ENCODE data around the gene DMXL2.
"Not testable (repeated sequence)": the region's sequence is repeated elsewhere in the genome, so short reads cannot be mapped to it uniquely, and the experiment has no call there.

The DMXL2 gene

GRCh38 chr15:51622604-51623370 is at the start of gene DMXL2:
Gene DMXL2, minus strand, starts transcription at chr15:51622771. Its CDS starts 226 bp downstream, at chr15:51622545.
- in situ Hi-C loops (cut with HindIII; ENCODE audit: low sequenced_read_pairs), result no loop called here

- in situ Hi-C loops (cut with HindIII; ENCODE audit: low sequenced_read_pairs), result no loop called here
These were observed 49.6 kb upstream of the DMXL2 start for GRCh38 chr15:51672155-51672687.

GRCh38 chr15:51669381-51669780 is 46.8 kb upstream of the DMXL2 start:
- in situ Hi-C loops (cut with HindIII; ENCODE audit: low sequenced_read_pairs), result no loop called here

- in situ Hi-C loops (cut with HindIII; ENCODE audit: low sequenced_read_pairs), result no loop called here
These were observed 45.9 kb upstream of the DMXL2 start for GRCh38 chr15:51668446-51668845.

GRCh38 chr15:51667478-51667877 is 44.9 kb upstream of the DMXL2 start:
- in situ Hi-C loops (cut with HindIII; ENCODE audit: low sequenced_read_pairs), result no loop called here

DNA sequence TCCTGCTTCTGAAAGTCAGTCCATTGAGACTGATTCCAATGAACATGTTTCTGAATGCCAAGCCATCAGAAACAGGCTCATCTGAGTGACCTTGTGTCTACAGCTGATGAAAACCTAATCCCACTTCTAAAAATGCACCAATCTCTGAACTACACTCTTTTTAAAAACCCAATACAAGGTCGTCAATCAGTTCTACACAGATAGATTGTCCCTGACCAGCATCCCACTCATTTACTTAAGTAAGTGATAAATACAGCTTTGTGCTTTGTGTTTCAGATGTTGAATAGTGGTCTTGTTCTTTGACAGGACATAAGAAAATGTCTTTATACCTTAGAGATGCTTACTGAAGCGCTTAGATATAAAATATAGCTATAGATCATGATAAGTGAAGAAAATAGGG is 38.5 kb upstream of the DMXL2 start:
- in situ Hi-C loops (cut with HindIII; ENCODE audit: low sequenced_read_pairs), result no loop called here

DNA sequence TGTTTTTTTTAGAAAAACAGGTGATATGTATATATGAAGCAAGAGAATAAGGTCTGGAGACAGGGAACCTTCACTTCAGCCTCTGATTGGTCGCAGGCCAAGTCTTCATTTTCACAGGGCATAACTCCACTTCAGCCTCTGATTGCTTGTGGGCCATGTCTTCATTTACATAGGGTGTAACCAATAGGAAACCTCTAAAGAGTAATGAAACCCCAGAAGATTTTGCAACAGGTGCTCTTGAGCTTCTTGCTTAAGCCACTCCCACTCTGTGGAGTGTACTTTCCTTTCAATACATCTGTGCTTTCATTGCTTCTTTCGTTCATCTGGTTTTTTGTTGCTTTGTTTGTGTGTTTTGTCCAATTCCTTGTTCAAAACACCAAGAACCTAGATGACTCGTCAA is 36.1 kb upstream of the DMXL2 start:
- in situ Hi-C loops (cut with HindIII; ENCODE audit: low sequenced_read_pairs), result no loop called here

DNA sequence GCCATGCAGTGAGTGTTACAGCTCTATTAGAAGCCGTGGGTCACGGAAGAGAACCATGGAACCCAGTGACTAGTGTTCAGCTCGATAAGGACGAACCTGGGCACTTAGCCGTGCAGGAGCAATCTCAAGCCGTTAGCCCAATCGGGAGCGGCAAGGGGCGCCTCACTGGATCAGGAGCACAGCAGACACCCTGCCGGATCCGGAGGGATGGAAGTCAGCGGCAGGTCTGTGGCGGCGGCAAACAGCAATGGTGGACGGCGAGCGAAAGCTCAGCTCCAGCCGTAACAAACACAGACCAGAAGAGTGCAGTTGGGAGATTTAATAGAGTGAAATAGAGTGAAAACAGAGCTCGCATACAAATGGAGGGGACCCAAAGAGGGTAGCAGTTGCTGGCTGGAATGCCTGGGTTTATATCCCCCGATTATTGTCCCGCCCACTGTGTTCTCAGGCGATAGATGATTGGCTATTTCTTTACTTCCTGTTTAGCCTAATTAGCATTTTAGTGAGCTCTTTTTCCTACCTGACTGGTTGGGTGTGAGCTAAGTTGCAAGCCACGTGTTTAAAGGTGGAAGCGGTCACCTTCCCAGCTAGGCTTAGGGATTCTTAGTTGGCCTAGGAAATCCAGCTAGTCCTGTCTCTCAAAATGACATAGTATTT is 33.0 kb upstream of the DMXL2 start:
- in situ Hi-C loops (cut with HindIII; ENCODE audit: low sequenced_read_pairs), result not testable (repeated sequence)

DNA sequence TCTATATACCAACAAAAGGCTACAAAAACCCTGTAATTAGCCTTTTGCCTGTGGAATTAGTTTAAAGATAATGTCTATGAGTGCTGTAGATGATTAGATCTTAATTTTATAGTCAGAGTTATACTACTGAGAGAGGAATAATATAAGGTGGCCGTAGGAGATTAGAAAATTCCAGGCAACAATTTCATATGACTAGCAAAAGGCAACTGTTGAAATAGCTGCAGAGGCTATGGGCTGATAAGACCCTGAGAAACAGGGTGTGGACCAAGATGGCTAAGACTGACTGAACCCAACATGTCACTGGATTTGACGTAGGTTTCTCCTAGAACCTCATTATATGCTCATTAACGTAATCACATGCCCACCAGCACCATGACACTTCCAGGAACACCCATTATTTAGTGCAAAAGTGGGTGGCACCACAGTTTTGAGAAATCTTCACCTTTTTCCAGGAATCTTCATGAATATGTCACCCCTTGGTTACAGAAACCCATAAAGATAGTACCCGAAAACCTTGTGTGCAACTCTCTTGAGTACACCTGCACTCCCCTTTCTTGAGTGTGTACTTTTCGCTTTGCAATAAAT is 29.6 kb upstream of the DMXL2 start:
- in situ Hi-C loops (cut with HindIII; ENCODE audit: low sequenced_read_pairs), result no loop called here

- in situ Hi-C loops (cut with HindIII; ENCODE audit: low sequenced_read_pairs), result loop anchor here (25.0 kb wide), 1 partner anchor 262 kb away; no protein-coding TSS in a partner anchor
These were observed 27.3 kb upstream of the DMXL2 start for GRCh38 chr15:51649659-51650521.

GRCh38 chr15:51648643-51649042 is 26.1 kb upstream of the DMXL2 start:
- in situ Hi-C loops (cut with HindIII; ENCODE audit: low sequenced_read_pairs), result loop anchor here (25.0 kb wide), 1 partner anchor 264 kb away; no protein-coding TSS in a partner anchor

DNA sequence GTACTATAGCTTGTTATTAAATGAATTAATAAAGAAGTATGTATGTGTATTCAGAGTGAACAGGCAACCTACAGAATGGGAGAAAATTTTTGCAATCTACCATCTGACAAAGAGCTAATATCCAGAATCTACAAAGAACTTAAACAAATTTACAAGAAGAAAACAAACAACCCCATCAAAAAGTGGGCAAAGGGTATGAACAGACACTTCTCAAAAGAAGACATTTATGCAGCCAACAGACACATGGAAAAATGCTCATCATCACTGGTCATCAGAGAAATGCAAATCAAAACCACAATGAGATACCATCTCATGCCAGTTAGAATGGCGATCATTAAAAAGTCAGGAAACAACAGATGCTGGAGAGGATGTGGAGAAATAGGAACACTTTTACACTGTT is 25.5 kb upstream of the DMXL2 start:
- in situ Hi-C loops (cut with HindIII; ENCODE audit: low sequenced_read_pairs), result loop anchor here (25.0 kb wide), 1 partner anchor 264 kb away; no protein-coding TSS in a partner anchor

GRCh38 chr15:51647128-51647562 is 24.6 kb upstream of the DMXL2 start:
- in situ Hi-C loops (cut with HindIII; ENCODE audit: low sequenced_read_pairs), result loop anchor here (25.0 kb wide), 1 partner anchor 265 kb away; no protein-coding TSS in a partner anchor

DNA sequence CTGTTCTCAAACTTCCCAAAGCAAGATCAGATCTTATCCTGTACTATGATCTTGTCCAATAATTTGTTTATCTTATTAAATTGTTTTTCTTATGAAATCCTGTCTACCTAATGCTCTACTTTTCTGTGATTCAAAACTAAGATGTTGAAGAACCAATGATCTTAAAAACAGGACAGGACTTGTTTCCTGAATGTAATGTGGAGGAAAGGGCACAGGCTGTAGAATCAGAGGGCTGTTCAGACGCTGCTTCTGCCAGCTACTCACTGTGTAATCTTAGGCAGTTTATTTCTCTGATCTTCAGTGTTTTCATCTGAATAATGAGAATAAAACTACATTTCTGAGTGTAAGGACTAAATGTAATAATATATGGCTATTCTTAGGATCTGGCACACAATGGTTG is 20.1 kb upstream of the DMXL2 start:
- in situ Hi-C loops (cut with HindIII; ENCODE audit: low sequenced_read_pairs), result loop anchor here (25.0 kb wide), 1 partner anchor 270 kb away; no protein-coding TSS in a partner anchor

DNA sequence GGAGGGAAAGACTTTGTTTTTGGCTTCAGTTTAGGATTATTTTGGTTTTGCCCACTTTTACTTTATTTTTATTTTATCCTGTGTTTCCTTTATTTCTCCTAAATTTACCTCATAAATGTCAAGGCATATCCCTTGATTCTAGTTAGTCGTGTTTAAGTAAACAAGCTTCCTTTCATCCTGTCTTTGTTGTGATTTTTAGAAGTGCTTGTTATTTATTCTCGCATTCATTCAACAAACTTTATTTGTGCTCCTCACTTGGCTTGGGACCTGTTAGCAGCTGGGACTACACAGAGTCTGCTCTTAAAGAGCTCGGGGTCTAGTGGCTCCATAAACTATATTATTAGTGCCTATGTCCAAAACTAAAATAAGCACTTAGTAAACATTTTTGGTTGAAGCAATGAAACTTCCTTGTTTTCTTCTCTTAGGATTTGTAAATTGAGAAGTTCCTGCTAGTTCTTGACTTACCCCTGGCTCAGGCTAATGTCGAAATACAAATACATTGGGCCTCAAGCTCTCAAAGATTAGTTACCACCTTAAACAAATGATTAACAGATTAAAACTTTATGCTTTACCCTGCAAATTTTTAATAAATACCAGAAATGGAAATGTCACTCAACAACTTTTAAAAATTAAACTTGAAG is 19.0 kb upstream of the DMXL2 start:
- in situ Hi-C loops (cut with HindIII; ENCODE audit: low sequenced_read_pairs), result loop anchor here (25.0 kb wide), 1 partner anchor 271 kb away; no protein-coding TSS in a partner anchor

DNA sequence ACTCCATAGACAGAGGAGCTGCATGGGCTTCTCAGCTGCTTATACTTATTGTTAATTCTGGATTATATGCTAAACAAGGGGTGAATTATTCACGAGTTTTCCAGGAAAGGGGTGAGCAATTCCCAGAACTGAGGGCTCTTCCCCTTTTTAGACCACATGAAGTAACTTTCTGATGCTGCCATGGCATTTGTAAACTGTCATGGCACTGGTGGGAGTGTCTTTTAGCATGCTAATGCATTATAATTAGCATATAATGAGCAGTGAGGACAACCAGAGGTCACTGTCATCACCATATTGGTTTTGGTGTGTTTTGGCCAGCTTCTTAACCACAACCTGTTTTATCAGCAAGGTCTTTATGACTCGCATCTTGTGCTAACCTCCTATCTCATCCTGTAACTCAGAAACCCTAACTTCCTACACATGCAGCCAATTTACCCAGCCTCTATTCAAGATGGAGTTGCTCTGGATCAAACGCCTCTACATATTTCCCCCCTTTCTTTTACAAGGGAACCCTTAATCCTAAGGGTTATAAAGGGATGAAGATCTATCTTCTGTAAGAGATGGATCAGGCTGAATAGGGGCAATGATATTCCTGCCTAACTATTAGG is 12.1 kb upstream of the DMXL2 start:
- in situ Hi-C loops (cut with HindIII; ENCODE audit: low sequenced_read_pairs), result loop anchor here (25.0 kb wide), 1 partner anchor 278 kb away; no protein-coding TSS in a partner anchor

- in situ Hi-C loops (cut with HindIII; ENCODE audit: low sequenced_read_pairs), result loop anchor here (25.0 kb wide), 1 partner anchor 283 kb away; no protein-coding TSS in a partner anchor
These were observed 7.0 kb upstream of the DMXL2 start for GRCh38 chr15:51629612-51630011.

- in situ Hi-C loops (cut with HindIII; ENCODE audit: low sequenced_read_pairs), result loop anchor here (25.0 kb wide), 1 partner anchor 287 kb away; no protein-coding TSS in a partner anchor
These were observed 2.7 kb upstream of the DMXL2 start for GRCh38 chr15:51625236-51625635.

DNA sequence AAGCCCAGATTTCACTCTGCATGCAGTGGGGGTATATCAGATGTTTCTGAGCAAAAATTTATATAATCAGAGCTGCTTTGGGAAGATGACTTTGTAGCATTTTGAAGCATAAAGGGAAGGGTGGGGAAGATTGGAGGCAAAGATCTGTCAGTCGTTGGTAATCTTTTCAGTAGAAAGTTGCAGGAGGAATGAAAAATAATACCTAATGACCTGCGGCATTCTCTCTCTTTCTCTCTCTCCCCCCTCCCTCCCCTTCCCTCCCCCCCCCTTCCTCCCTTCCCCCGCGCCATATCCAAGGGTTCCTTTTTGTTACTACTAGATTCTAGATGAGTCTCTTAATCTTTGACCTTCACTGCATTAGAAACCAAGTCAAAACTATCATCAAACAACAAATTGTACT is 1.5 kb upstream of the DMXL2 start:
- in situ Hi-C loops (cut with HindIII; ENCODE audit: low sequenced_read_pairs), result no loop called here

Data from DLD1 (cell line).